ENCODE data around the gene ZMYND12.

Gene ZMYND12

GRCh38 chr1:42392967-42393848 is 62.6 kb downstream of the ZMYND12 start:
- no peak for DNase-seq (ENCODE audit: low read depth, low spot score)

GRCh38 chr1:42392255-42392654 is 63.6 kb downstream of the ZMYND12 start:
- no peak for DNase-seq (ENCODE audit: low read depth, low spot score)

GRCh38 chr1:42386051-42386450 is 69.8 kb downstream of the ZMYND12 start:
- DNase-seq (ENCODE audit: low read depth, low spot score): no peak

GRCh38 chr1:42385283-42385682 is 70.5 kb downstream of the ZMYND12 start:
- DNase-seq (ENCODE audit: low read depth, low spot score): no peak

- DNase-seq (ENCODE audit: low read depth, low spot score): no peak
Measured at GRCh38 chr1:42381280-42381673, 74.5 kb downstream of the ZMYND12 start.

- DNase-seq (ENCODE audit: low read depth, low spot score): no peak
Measured at GRCh38 chr1:42380586-42381279, 75.1 kb downstream of the ZMYND12 start, which contains the start of gene RIMKLA. Gene RIMKLA, plus strand, starts transcription at chr1:42380792. Its CDS starts 143 bp downstream, at chr1:42380935.
